Spleen (tissue), 11 donors: ENCODE results near the gene DCP1A. TPM values are rescaled to one million over a fixed set of nuclear protein-coding genes. Genes with fewer than 3 reads are reported as not detected.

ENCODE experiments used
- DNase-seq: peaks from one replicate; pipeline ENCODE4 v3.0.0-alpha.2; 2020
- H3K27ac ChIP-seq, 8 donors: fragments of 200-600 bp; sonication (generic) in 7 of 8; 1 replicate in 4 of 8; 2 replicates in 4 of 8; pipeline versions ENCODE4 v1.5.0 to v1.8.0; 2016 to 2021; ENCODE audit warnings: inconsistent platforms in 4 of 8, mild to moderate bottlenecking in 4 of 8, moderate library complexity in 1 of 8
- H3K27me3 ChIP-seq, 7 donors: fragments of 200-600 bp; sonication (generic) in 6 of 7; replicated peaks in 1 of 7; 1 replicate in 4 of 7; 2 replicates in 3 of 7; pipeline versions ENCODE4 v1.5.0 to v1.8.0; 2016 to 2021; ENCODE audit warnings: inconsistent platforms in 3 of 7, mild to moderate bottlenecking in 1 of 7
- H3K36me3 ChIP-seq, 6 donors: fragments of 200-600 bp; sonication (generic) in 5 of 6; 1 replicate in 4 of 6; 2 replicates in 2 of 6; pipeline versions ENCODE4 v1.5.0 to v1.8.0; 2016 to 2021; ENCODE audit warnings: inconsistent platforms in 2 of 6
- H3K4me1 ChIP-seq, 6 donors: fragments of 200-600 bp; sonication (generic) in 5 of 6; 1 replicate in 3 of 6; 2 replicates in 3 of 6; pipeline versions ENCODE4 v1.5.0 to v1.8.0; 2016 to 2021; ENCODE audit warnings: inconsistent platforms in 3 of 6
- H3K4me3 ChIP-seq, 8 donors: fragments of 200-600 bp; sonication (generic) in 7 of 8; 1 replicate in 4 of 8; 2 replicates in 4 of 8; pipeline versions ENCODE4 v1.5.0 to v1.8.0; 2016 to 2021; ENCODE audit warnings: inconsistent platforms in 4 of 8, mild to moderate bottlenecking in 4 of 8, moderate library complexity in 2 of 8
- H3K9me3 ChIP-seq, 8 donors: fragments of 200-600 bp; sonication (generic) in 7 of 8; 1 replicate in 4 of 8; 2 replicates in 4 of 8; pipeline versions ENCODE4 v1.5.0 to v1.8.0; 2016 to 2021; ENCODE audit warnings: inconsistent platforms in 4 of 8
- POLR2A ChIP-seq, 3 donors: fragments of 450-650 bp; IDR thresholded peaks; one replicate each; pipeline ENCODE4 v1.5.1; 2017; ENCODE audit warnings: antibody characterized with exemption in 3 of 3, mild to moderate bottlenecking in 1 of 3
- POLR2AphosphoS5 ChIP-seq, 3 donors: sonication (generic); formaldehyde crosslinking; IDR thresholded peaks; one replicate each; pipeline ENCODE4 v1.5.1; 2017; ENCODE audit warnings: antibody characterized with exemption in 3 of 3
- WGBS, 5 donors: extraction: QIAGEN DNeasy Blood & Tissue Kit in 3 of 5; methylation state at CpG; one replicate each; pipeline versions ENCODE4 v1.1.5 to v1.1.7; 2013 to 2018; 5-methylcytosine and 5-hydroxymethylcytosine counted together
- intact Hi-C: fragments of 100-400 bp; cut with DNase I; formaldehyde crosslinking; loops from one replicate; pipeline ENCODE4 v1.15.0; 2023; ENCODE audit warnings: low total_unique reads
- polyA plus RNA-seq, 3 donors: library from polyadenylated mRNA; stranded (reverse); fragments of 200-250 nt; gene quantifications; one replicate each; pipeline ENCODE4 v1.2.1, GENCODE V29; 2013
- total RNA-seq, 7 donors: library from RNA; depleted of rRNA in 3 of 7; stranded (reverse); fragments of >200 nt in 3 of 7; fragmentation: NEBNext Ultra II Directional in 4 of 7; extraction: Animal tissue kit (Norgen Biotek cat#: 25700) in 4 of 7; gene quantifications; one replicate each; pipeline versions ENCODE4 v1.1.0 to v1.2.1, GENCODE V29; 2016 to 2021
- TF ChIP-seq, protein P1 (sequence below), 11 experiments: fragments of 200-600 bp in 7 of 11; fragments of 450-650 bp in 4 of 11; sonication (generic) in 4 of 11; IDR thresholded peaks in 8 of 11; conservative IDR thresholded peaks in 3 of 11; 1 replicate in 7 of 11; 2 replicates in 4 of 11; pipeline versions ENCODE4 v1.4.0 to v1.8.0; 2016 to 2021; ENCODE audit warnings: antibody characterized with exemption in 11 of 11, inconsistent platforms in 4 of 11, mild to moderate bottlenecking in 1 of 11
- donor health status: healthy with polysubstance abuse.
- donor health status: DM: no; HTN: no; CAD: no; lungs with moderate emphysema.
- donor health status: DM: no; HTN: no; CAD: no.
- donor health status: Bipolar disorder and iron deficiency.
- donor health status: healthy.
- donor health status: DM: no; HTN: no; CAD: no.
- donor health status: DM: yes; HTN: yes; CAD: no.

The DCP1A gene
- total and polyA plus RNA-seq, 10 donors: 4.0 to 28.1 (median 23.3) TPM

DNA sequence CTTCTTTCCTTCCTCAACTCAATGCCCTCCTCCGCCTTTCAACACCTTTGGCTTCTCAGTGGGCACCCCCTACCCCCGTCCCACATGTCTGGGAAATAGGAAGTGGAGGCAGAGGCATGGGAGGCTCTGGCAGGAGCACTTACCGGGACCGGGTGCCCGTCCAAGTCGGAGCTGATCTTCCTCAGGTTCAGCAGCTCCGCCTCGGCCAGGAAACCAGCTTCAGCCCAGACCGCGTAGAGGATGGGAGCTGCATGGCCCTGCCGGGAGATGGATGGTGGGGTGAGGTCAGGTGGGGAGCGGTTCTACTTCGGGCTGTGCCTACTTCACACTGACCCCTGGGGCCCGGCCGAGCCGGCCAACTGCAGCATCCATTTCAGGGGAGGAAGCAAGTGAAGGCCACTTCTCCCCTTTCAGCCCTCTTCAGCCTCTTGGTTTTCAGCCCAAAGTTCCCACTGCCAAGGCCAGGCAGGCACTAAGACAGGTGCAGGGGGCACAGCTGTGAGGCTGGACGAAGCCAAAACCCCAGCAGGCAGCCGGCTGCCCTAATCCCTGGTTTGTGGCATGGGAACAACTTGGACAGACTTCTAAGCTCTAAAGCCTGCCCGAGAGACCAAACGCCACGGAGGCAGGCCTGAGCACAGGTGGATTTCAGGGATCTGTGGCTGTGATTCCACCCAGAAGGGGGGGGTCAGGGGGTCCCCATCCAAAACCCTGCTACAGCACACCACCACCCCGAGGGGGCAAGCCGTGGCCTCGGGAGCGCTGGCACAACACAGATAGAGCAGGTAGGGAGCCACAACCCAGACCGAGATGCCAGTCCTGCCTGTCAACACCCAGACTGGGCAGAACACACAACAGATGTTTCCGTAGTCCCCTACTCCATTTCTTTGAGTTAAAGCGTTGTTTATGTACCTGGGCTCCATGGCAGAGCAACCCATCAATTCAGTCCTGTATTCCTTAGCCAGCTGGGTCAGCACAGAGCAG, 106.1 kb downstream of the DCP1A start:
- H3K36me3 ChIP-seq: peaks cover 3 to 93% (median 55%) of the 10 kb centered on the region in 6 donors

DNA sequence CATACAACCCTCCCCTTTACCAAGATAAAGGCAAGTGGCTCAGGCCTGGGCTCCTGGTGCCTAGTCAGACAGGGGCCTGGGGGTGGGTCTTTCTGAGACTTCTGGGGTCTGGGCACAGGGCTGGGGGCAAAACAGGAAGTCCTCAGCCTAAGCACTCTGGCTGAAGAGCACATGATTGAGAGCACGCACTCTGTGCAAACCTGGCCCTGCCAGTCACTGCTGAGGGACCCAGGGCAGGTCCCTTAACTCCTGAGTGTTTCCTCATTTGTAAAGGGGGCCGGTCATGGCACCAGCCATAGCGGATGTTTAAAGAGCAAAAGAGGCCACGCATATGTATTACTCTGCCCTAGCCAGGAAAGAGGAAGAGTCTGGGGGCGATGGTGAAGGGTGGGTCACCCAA, 107.5 kb downstream of the DCP1A start:
- Histone ChIP-seq H3K4me1 (peaks cover 19 to 98% (median 73%) of the 10 kb centered on the region in 6 donors), H3K27ac (peak overlapping the region in 4 of 8 donors; percentile 49 to 86 (median 76)), H3K36me3 (peaks cover 3 to 99% (median 62%) of the 10 kb centered on the region in 6 donors), H3K27me3 (no peaks in the 10 kb centered on the region), H3K4me3 (no peak overlapping the region), H3K9me3 (no peaks in the 10 kb centered on the region)
- TF ChIP-seq POLR2AphosphoS5 (IDR thresholded peaks at IDR 0.05): no peak
- no peak for TF ChIP-seq POLR2A (IDR thresholded peaks at IDR 0.05)
- TF ChIP-seq, protein P1, sequence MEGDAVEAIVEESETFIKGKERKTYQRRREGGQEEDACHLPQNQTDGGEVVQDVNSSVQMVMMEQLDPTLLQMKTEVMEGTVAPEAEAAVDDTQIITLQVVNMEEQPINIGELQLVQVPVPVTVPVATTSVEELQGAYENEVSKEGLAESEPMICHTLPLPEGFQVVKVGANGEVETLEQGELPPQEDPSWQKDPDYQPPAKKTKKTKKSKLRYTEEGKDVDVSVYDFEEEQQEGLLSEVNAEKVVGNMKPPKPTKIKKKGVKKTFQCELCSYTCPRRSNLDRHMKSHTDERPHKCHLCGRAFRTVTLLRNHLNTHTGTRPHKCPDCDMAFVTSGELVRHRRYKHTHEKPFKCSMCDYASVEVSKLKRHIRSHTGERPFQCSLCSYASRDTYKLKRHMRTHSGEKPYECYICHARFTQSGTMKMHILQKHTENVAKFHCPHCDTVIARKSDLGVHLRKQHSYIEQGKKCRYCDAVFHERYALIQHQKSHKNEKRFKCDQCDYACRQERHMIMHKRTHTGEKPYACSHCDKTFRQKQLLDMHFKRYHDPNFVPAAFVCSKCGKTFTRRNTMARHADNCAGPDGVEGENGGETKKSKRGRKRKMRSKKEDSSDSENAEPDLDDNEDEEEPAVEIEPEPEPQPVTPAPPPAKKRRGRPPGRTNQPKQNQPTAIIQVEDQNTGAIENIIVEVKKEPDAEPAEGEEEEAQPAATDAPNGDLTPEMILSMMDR (IDR thresholded peaks at IDR 0.05 in 8 of 11, conservative IDR thresholded peaks at IDR 0.05 in 3 of 11): no peak
- intact Hi-C loops: no loop called here
- 62 to 88% (median 74%) methylated on average over 5 of the region's 5 CpGs for WGBS, 5 donors
- no peak for DNase-seq

More for the DNA sequence above, 106.1 kb downstream of the DCP1A start:
- H3K4me3 ChIP-seq: no peak overlapping the region
- no peaks in the 10 kb centered on the region for H3K27me3 ChIP-seq
- H3K9me3 ChIP-seq: peaks cover 0 to 4% (median 0%) of the 10 kb centered on the region in 8 donors
- TF ChIP-seq POLR2AphosphoS5 (IDR thresholded peaks at IDR 0.05): peak in 2 of 3 donors; percentile 25 to 63
- no peak for TF ChIP-seq POLR2A (IDR thresholded peaks at IDR 0.05)
- no peak for DNase-seq
- WGBS, 5 donors: 79 to 88% (median 83%) methylated on average over 24 to 28 of the region's 28 CpGs
- H3K27ac ChIP-seq: peak overlapping the region in 3 of 8 donors; percentile 49 to 86 (median 68)
- H3K4me1 ChIP-seq: peaks cover 13 to 98% (median 62%) of the 10 kb centered on the region in 6 donors
- intact Hi-C loops: no loop called here

DNA sequence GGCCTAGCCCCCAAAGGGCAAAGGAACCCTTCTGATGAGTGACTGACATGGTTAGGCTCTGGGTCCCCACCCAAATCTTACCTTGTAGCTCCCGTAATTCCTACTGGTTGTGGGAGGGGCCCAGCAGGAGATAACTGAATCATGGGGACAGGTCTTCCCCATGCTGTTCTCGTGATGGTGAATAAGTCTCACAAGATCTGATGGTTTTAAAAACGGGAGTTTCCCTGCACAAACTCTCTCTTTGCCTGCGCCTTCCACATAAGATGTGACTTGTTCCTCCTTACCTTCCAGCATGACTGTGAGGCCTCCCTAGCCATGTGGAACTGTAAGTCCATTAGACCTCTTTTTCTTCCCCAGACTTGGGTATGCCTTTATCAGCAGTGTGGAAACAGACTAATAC, 108.5 kb downstream of the DCP1A start:
- intact Hi-C loops: no loop called here
- Histone ChIP-seq H3K9me3 (no peaks in the 10 kb centered on the region), H3K27ac (peak overlapping the region in 4 of 8 donors; percentile 68 to 86 (median 80)), H3K4me1 (peaks cover 19 to 98% (median 69%) of the 10 kb centered on the region in 6 donors), H3K36me3 (peaks cover 3 to 100% (median 72%) of the 10 kb centered on the region in 6 donors), H3K4me3 (no peak overlapping the region), H3K27me3 (no peaks in the 10 kb centered on the region)
- WGBS, 5 donors: 86 to 93% (median 89%) methylated on average over 4 of the region's 4 CpGs
- no peak for DNase-seq
- TF ChIP-seq POLR2A (IDR thresholded peaks at IDR 0.05): no peak
- TF ChIP-seq, protein P1 (IDR thresholded peaks at IDR 0.05 in 8 of 11, conservative IDR thresholded peaks at IDR 0.05 in 3 of 11): no peak
- TF ChIP-seq POLR2AphosphoS5 (IDR thresholded peaks at IDR 0.05): no peak

DNA sequence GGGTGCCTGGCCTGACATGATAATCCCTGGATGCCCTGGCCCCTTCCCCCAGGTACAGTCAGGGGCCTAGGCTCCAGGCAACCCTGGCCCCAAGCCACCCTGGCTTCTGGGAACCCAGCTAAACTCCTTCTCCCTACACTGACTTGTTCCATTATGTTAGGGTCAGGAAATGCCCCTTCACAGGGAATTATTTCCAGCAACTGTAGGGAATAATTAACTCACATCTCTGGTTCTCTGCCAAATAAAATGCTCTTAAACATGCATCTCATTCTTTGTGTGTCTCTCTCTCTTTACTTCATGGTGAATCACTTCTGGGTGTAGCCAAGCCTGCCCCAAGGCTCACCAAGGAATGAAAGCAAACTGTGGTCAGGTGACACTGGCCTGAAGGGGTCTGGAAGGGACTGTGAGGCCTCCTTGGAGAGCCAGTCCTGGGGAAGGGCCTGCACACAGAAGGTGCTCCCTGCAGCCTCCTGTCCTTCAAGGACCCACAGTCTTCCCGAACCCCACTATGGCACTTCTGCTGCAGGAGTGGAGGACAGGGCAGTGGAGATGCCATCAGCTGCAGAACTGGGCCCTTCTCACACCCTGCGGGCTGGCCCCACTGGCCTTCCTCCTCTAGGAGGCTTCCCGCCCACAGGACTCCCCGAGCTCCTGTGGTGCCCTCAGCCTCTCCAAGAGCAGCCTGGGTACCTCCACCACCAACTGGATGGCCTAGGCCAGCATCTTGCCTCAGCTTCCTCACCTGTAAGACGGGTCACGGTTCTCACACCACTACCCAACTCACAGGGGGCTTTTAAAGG, 109.1 kb downstream of the DCP1A start:
- intact Hi-C loops: no loop called here
- no peaks in the 10 kb centered on the region for H3K9me3 ChIP-seq
- H3K4me3 ChIP-seq: no peak overlapping the region
- no peak for DNase-seq
- H3K27me3 ChIP-seq: no peaks in the 10 kb centered on the region
- WGBS, 5 donors: 89 to 100% (median 94%) methylated on average over 2 to 6 of the region's 6 CpGs
- H3K27ac ChIP-seq: peak overlapping the region in 6 of 8 donors; percentile 26 to 86 (median 72)
- H3K4me1 ChIP-seq: peaks cover 18 to 98% (median 66%) of the 10 kb centered on the region in 6 donors
- TF ChIP-seq, protein P1 (IDR thresholded peaks at IDR 0.05 in 8 of 11, conservative IDR thresholded peaks at IDR 0.05 in 3 of 11): no peak
- TF ChIP-seq POLR2AphosphoS5 (IDR thresholded peaks at IDR 0.05) (peak in 1 of 3 donors; percentile 60), POLR2A (IDR thresholded peaks at IDR 0.05) (no peak)
- H3K36me3 ChIP-seq: peaks cover 3 to 100% (median 78%) of the 10 kb centered on the region in 6 donors
